Measurements from ENCODE around the gene PCCA.

The PCCA gene

DNA sequence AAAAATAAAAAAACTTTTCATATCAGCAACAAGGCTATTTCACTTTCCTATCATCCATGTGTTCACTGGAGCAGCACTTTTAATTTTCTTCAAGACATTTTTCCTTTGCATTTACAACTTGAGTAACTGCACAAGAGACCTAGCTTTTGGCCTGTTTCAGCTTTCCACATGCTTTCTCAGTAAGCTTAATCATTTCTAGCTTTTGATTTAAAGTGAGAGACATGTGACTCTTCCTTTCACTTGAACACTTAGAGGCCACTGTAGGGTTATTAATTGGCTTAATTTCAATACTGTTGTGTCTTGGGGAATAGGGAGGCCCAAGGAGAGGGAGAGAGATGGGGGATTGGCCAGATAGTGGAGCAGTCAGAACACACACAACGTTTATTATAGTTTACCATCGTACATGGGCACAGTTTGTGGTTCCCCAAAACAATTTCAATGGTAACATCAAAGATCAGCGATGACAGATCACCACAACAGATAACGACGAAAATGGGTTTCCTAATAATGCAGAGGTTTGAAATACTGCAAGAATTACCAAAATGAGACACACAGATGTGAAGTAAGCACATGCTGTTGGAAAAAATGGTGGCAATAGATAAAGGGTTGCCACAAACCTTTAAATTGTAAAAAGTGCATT lies 382.1 kb downstream of the PCCA start:
- Mint-ChIP-seq H3K27ac (no peak overlapping the region), H3K27me3 (ENCODE audit: low read depth, poor library complexity) (no peaks in the 10 kb centered on the region), H3K9me3 (no peaks in the 10 kb centered on the region), H3K36me3 (ENCODE audit: low read depth) (peaks cover 35% of the 10 kb centered on the region), H3K4me3 (no peak overlapping the region), H3K4me1 (peaks cover 31% of the 10 kb centered on the region)
- no peak for DNase-seq
- no peak for TF ChIP-seq CTCF (IDR thresholded peaks at IDR 0.05)

DNA sequence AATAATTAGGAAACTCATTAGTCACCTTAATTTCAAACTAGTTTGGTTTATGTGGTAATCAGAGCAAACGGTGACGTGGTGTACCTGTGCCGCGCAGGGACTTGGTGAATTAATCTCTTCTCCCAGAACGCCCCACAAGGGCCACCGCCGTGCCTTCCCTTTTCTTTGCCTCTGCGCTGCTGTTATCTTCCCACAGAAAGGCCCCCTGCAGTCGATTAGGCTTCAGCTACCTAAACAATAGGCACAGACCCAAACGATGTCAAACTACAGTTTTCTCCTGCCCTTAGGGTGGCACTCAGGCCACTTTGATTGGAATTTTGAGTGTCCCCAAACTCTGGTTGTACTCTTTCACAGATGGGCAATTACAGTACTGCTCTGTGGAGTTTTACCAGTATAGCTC lies 384.2 kb downstream of the PCCA start:
- DNase-seq, result no peak
- no peaks in the 10 kb centered on the region for H3K9me3 Mint-ChIP-seq
- peaks cover 41% of the 10 kb centered on the region for H3K4me1 Mint-ChIP-seq
- no peak overlapping the region for H3K4me3 Mint-ChIP-seq
- no peak for TF ChIP-seq CTCF (IDR thresholded peaks at IDR 0.05)
- H3K27me3 Mint-ChIP-seq (ENCODE audit: low read depth, poor library complexity), result no peaks in the 10 kb centered on the region
- H3K36me3 Mint-ChIP-seq (ENCODE audit: low read depth), result peaks cover 25% of the 10 kb centered on the region
- peak overlapping the region; percentile 84 for H3K27ac Mint-ChIP-seq

- no peaks in the 10 kb centered on the region for H3K27me3 Mint-ChIP-seq (ENCODE audit: low read depth, poor library complexity)
- no peak overlapping the region for H3K4me3 Mint-ChIP-seq
- H3K9me3 Mint-ChIP-seq, result no peaks in the 10 kb centered on the region
- no peak for TF ChIP-seq CTCF (IDR thresholded peaks at IDR 0.05)
- H3K27ac Mint-ChIP-seq, result no peak overlapping the region
- peaks cover 21% of the 10 kb centered on the region for H3K36me3 Mint-ChIP-seq (ENCODE audit: low read depth)
- peaks cover 41% of the 10 kb centered on the region for H3K4me1 Mint-ChIP-seq
- peak; percentile 16 for DNase-seq
These were observed 384.7 kb downstream of the PCCA start for GRCh38 chr13:100473501-100474044.

DNA sequence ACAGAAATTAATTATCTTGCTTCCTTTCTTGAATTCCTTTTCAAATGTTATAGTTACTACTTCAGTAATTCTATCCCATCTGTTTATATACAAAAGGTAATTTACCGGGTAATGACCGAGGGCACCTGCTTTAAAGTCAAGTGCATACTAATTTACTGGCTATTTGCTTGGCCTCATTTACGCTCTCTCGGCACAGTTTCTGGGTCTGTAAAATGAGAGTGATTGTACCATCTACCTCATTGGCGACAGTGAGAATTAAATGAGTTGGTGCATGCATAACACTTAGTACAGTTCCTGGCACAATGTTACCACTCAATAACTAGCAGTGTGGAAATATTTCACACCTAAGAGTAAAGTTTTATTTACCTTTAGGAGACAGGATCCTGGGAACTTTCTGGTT lies 388.1 kb downstream of the PCCA start:
- Mint-ChIP-seq H3K27ac (no peak overlapping the region), H3K27me3 (ENCODE audit: low read depth, poor library complexity) (no peaks in the 10 kb centered on the region), H3K4me3 (no peak overlapping the region), H3K9me3 (no peaks in the 10 kb centered on the region), H3K4me1 (peaks cover 60% of the 10 kb centered on the region), H3K36me3 (ENCODE audit: low read depth) (no peaks in the 10 kb centered on the region)
- DNase-seq, result no peak
- TF ChIP-seq CTCF (IDR thresholded peaks at IDR 0.05), result no peak

DNA sequence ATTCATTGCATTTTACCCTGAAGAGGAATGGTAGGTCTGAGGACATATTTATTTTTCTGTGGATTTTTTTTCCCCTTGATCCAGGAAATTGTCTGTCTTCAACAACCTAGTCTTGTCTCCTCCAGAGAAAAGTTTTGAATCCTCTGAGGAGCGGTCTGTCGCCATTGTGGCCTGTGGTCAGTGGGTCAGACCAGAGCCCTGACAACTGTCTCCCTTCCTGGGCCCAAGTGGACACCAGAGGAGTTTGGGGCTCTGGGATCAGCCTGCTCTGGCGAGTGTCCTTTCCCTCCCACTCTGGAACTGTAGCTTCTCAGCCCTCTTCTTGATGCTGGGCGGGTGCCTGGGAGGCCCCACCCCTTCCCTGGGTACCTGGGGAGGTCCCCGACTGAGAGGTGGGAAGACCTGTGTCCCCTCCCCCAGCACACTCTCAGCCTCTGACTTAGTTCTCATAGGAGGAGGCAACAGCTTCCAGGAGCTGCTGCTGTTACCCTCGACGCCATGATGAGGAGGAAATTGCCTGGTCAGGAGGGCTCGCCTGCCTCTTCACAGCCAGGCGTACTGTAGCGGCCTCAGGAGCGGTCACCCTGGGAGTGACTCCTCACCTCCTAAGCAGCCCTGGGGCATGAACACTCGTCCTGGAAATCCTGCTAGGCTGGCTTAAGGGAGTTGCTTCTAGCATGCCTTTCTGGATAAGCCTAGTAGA lies 389.4 kb downstream of the PCCA start:
- no peak overlapping the region for H3K4me3 Mint-ChIP-seq
- no peak for DNase-seq
- H3K9me3 Mint-ChIP-seq, result no peaks in the 10 kb centered on the region
- H3K4me1 Mint-ChIP-seq, result peaks cover 55% of the 10 kb centered on the region
- H3K27ac Mint-ChIP-seq, result peak overlapping the region; percentile 51
- H3K36me3 Mint-ChIP-seq (ENCODE audit: low read depth), result no peaks in the 10 kb centered on the region
- H3K27me3 Mint-ChIP-seq (ENCODE audit: low read depth, poor library complexity), result no peaks in the 10 kb centered on the region
- no peak for TF ChIP-seq CTCF (IDR thresholded peaks at IDR 0.05)
